Measurements from ENCODE around the gene NEMP1. TPM values are rescaled to one million over a fixed set of nuclear protein-coding genes. Genes with fewer than 3 reads are reported as not detected.
"Not testable (repeated sequence)": the region's sequence is repeated elsewhere in the genome, so short reads cannot be mapped to it uniquely, and the experiment has no call there.

Gene NEMP1
- total RNA-seq, 1 donor from 2014 or later, result 45.4 TPM

DNA sequence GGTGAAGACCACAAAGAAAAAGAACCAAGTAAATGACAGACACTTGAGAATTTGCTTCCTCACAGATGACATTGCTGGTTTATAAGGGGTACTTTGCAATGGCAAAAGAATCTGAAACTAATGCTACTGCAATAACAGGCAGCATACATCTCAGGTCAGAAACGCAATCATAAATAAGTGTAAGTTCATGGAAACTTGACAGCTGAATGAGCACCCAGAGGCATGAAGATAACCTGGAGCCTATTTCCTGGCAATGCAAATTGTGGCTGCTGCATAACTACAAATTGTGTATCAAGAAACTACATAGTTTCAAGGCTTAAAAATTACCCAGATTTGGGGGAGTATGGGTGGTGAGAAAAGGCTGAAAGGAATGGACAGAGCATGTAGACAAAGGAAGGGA is 20.1 kb downstream of the NEMP1 start:
- intact Hi-C loops (cut with micrococcal nuclease), result no loop called here

DNA sequence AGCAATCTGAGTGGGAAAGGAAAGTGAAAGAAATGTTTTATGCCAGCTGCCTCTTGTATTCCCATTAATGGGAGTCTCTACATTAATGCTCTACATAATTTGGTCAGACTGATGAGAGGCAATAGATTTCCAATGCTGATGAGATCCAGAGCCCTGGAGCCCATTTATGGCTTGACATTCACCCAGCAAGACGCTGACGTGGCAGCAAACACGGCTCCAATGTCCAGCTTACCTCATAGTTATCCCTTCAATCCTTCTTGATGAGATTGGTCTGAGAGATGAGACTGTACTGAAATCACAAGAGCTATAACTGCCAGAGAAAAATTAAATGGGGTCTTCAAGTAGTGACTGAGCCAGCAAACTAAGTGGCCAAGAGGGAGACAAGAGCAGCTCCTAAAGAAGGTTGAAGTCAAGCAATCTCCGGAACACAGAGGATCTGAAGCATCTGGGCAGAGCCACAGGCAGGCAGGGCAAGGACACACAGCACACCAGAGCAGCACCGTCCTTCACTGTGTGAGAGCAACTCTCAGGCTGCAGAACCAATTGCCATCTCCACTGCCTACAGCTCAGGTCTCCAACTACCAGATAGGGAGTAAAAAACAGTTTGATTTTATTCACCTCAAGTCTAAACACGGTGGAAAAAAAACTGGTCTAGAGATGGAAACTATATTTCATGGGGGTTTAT is 21.4 kb downstream of the NEMP1 start:
- intact Hi-C loops (cut with micrococcal nuclease), result no loop called here

DNA sequence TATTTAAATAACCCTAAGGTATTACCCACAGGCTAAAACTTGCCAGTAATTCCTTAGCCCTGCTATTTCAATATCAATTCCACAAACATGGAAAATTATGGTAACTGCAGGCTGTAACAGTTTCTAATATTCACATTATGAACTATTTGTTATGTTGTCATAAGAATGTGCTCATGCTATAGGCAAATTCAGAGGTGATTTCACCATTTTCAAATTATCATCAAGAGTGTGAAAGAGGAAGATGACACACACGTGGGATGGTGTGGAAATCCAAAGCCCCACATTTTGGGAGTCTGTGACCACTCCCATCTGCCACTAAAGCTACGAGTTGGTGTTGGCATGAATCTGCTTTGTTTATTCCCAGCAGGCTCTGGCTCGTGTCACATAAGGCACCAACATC is 22.8 kb downstream of the NEMP1 start:
- intact Hi-C loops (cut with micrococcal nuclease), result no loop called here

DNA sequence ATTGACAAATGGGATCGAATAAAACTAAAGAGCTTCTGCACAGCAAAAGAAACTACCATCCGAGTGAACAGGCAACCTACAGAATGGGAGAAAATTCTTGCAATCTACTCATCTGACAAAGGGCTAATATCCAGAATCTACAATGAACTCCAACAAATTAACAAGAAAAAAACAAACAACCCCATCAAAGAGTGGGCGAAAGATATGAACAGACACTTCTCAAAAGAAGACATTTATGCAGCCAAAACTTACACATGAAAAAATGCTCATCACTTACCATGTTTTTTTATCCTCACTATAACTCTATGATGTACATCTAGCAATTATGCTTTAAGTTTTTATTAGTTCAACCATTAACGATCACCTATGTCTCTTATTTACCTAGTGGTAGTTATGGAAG is 24.7 kb downstream of the NEMP1 start:
- intact Hi-C loops (cut with micrococcal nuclease), result not testable (repeated sequence)

DNA sequence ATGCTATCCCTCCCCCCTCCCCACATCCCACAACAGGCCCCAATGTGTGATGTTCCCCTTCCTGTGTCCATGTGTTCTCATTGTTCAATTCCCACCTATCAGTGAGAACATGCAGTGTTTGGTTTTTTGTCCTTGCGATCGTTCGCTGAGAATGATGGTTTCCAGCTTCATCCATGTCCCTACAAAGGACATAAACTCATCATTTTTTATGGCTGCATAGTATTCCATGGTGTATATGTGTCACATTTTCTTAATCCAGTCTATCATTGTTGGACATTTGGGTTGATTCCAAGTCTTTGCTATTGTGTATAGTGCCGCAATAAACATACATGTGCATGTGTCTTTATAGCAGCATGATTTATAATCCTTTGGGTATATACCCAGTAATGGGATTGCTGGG is 25.4 kb downstream of the NEMP1 start:
- intact Hi-C loops (cut with micrococcal nuclease), result not testable (repeated sequence)

DNA sequence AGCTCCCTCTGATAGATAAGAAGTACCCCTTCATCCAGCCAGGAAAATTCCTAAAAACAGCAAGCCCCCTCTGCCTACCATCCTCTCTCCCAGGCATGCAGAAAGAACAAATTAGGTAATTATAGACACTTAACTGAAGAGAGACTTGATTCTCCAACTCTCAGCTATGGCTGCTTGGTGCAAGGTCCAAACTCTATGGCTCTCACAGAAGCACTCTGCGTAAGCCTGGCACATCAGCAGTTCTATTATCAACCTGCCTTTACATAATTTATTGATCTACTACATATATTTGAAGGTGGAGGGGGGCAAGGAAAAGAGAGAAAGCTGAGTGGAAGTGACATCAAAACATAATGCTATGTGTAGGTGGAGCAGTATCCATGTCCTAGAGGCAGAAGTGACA is 27.6 kb downstream of the NEMP1 start:
- intact Hi-C loops (cut with micrococcal nuclease), result no loop called here

DNA sequence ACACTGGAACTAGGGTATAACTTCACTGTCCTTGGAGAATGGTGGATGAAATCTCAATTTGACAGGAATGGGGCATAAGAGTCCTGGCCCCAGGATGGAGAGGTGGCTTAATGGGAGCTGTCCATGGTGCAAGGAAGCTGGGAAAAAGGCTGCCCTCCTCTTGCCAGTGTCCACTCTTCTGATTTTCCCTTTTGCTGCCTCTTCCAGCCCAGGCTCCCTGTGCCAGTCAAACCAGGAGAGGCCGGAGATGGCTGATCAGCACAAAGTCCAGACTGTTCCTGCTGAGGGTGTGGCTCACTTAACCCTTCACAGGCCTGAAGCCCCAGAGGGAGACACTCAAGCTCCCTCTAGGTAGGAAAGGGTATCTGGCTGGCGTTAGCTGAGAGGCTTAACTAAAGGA is 28.7 kb downstream of the NEMP1 start, which contains the start of gene MYO1A:
Gene MYO1A, minus strand, starts transcription at position 240 of the 400 bp plus-strand sequence. CDS start 1,806 bp downstream, outside the sequence.
- intact Hi-C loops (cut with micrococcal nuclease), result no loop called here

DNA sequence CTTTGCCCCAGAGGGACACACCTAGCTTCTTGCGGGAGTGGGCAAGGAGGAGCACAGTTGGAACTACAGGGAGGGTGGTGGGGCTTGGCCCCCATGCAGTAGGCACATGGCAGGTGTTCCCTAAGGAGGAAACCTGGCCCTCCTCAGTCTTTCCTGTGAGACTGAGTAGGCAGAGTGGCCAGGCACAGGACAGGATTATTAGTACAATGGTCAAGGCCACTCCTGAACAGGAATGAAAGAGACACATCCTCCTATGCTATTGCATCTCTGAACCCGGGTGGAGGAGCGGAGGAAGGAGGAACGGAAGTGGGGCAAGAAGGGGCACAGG is 29.5 kb downstream of the NEMP1 start:
- intact Hi-C loops (cut with micrococcal nuclease), result no loop called here

DNA sequence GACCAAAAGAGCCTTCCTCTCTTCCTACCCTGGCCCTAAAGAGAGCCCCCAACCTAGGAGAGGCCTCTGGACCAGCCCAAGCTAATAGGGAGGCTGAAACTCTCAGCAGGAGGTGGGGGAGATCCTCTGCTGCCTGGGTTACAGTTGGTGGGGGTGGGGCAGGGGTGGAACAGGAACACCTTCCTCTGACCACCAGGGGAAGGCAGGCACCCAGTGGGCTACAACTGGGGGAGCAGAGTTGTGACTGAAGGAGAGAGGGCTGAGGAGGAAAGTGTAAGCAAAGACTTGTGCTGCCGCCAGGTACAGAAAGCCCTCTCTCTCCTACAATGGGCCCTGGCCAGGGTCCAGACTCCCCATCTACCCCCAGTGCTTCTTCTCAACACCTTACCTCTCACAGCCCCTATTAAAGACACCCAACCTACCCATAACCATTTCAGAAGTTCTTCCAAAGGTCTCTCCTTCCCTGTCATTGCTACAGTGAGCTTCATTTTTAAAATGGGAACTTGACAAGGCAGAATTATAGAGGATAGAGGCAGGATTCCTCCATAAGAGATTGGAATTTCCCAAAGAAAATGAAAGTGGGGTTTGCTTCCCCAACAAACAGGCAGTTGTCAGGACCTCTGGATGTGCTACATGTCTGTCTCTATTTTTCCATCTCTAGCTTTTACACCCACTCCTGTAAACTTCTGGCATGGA is 30.0 kb downstream of the NEMP1 start:
- intact Hi-C loops (cut with micrococcal nuclease), result no loop called here

DNA sequence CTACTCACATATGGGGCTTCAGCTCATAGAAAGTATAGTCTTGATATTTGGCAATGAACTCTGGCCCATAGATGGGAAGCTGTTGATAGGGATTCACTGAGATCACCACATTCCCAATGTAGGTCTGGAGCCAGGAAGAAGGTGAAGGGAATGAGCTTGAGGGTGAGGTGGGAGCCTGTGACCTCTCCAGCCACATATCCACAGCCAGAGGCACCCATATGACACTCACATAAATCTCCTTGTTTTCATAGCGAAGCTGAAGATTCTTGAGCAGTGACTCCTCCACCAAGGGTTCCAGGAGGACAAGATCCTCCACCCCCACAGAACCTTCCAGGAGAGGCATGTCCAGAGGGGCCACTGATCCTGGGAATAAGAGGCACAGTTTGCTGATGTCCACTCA is 30.6 kb downstream of the NEMP1 start:
- intact Hi-C loops (cut with micrococcal nuclease), result loop anchor here (1.0 kb wide), 2 partner anchors 13 to 40 kb away; no protein-coding TSS in a partner anchor

DNA sequence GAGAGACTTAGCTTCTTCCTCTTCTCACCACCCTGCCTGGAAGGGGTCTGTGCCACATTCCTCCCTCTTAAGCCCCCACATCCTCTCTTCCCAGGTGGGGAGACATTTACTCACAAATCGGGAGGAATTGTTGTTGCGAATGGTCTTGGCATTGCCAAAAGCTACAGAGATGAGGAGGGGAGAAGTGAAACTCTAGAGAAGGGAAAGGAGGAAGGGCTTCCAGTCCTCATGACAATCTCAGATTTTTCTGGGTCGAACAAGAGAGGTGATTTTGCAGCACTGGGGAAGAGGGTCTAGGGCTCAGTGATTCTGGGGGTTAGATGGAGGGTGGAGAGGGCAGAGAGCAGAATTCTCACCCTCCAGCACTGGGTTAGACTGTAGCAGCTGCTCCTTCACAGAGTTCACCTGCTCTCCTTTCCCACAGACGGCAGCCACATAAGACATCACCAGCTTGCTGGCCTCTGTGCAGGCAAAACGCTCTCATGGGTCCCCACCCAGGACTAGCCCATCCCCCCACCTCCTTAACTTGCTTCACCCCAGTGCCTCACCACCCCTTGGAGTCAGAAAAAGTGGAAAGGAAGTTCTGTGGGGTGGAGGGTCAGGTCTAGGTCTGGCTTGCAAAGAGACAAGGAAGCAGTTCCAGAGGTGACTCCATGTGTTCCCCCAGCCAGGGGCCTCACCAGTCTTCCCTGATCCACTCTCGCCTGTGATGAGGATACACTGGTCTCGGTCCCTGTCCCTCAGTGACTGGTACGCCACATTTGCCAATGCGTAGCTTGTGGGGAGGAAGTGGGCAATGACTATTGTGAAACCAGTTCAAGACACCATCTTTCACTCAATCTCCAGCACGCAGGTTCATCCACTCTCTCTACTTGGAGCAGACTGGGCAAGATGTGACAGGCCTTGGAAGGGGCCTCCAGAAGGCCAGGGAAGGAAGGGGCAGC is 31.4 kb downstream of the NEMP1 start:
- intact Hi-C loops (cut with micrococcal nuclease), result loop anchor here (1.0 kb wide), 2 partner anchors 14 to 39 kb away; no protein-coding TSS in a partner anchor

DNA sequence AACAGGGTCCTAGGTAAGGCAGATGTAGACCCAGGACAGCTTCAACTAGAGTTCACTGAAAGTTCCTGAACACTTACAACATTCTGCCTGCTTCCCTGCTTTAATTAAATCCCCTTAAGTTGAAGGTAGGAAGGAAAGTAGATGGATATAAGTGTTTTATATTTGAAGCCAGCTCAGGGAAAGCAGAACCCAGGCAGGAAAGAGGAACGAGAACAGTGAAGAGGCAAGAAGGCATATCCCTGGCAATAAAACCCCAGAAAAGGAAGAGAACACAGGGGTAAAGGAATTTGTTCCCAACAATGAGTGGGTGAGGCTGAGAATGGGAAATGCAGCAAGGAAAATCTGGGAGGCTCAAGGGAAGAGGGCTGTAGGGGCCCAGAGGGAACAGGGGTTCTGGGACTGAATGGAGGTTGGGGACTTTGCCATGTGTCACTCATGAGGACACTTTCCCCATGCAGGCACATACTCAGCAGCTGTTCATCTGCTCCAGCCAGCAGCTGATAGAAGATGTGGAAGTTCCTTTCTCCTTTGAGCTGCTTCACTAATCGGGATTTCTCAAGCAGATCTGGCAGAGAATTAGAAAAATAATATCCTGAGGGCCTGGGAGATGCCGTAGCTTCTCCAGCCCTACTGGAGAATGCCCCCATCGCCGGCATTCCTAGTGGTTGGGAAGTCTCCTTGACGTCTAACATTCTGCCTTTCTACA is 32.4 kb downstream of the NEMP1 start:
- intact Hi-C loops (cut with micrococcal nuclease), result no loop called here

DNA sequence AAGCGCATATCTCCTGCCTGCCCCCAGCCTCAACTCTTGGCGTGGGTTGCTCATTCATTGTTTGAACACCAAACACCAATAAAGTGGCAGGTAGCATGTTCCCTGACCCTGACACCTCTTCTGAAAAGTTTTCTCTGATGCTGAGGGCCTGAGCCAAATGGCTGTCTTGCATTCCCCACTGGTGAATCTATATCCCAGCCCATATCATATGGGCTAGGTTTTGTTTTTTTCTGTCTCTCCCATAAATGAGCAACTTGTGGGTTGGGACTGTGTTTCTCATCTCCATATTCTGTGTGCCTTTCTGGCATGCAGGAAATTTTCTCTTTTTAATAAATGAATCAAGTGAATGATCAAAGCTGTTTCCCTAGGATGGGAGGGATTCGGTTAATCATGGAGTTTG is 33.7 kb downstream of the NEMP1 start:
- intact Hi-C loops (cut with micrococcal nuclease), result no loop called here

DNA sequence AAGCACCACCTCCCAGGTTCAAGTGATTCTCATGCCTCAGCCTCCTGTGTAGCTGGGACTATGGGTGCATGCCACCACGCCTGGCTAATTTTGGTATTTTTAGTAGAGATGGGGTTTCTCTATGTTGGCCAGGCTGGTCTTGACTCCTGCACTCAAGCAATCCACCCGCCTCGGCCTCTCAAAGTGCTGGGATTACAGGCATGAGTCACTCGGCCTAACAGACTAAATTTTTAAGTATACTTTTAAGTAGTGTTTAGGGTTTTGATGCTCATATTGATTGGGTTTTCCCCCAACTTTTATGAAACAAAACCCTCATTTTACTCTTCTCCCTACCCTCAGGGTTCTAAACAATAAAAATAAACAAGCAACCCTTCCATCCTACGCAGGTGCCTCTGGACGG is 34.1 kb downstream of the NEMP1 start:
- intact Hi-C loops (cut with micrococcal nuclease), result no loop called here

DNA sequence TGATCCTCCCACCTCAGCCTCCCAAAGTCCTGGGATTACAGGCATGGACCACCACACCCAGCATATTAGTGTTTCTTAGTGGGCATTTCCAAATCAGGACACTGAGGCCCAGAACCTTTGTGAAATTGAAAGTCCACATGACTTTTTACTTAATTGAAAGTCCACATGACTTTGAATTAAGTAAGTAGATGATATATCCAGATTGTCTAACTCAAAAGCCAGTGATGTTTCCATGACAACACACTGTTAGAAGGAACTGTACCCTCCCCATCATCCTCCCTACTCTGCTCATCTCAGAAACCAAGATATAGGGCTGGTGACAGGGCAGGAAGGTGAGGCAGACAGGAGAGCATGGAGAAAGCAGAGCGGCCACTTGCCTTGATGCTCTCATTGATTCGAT is 35.9 kb downstream of the NEMP1 start:
- intact Hi-C loops (cut with micrococcal nuclease), result no loop called here

DNA sequence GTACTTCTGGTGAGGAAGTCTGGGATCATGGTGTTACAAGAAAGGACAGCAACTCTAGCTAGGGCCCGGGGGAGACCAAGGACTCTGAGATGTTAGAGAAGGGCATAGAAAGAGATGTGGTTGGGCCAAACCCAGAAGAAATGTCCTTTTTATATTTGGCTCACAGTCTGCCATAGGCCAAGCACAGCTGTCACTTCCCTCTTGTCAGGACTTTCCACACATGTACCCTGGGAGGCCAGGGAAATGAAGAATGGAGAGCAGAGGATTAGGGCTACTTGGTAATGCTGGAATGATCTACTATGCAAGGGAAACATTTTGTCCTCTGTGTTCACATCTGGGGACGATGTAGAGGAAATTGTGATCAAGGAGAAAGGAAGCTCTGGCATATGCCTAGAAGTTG is 37.8 kb downstream of the NEMP1 start:
- intact Hi-C loops (cut with micrococcal nuclease), result no loop called here

DNA sequence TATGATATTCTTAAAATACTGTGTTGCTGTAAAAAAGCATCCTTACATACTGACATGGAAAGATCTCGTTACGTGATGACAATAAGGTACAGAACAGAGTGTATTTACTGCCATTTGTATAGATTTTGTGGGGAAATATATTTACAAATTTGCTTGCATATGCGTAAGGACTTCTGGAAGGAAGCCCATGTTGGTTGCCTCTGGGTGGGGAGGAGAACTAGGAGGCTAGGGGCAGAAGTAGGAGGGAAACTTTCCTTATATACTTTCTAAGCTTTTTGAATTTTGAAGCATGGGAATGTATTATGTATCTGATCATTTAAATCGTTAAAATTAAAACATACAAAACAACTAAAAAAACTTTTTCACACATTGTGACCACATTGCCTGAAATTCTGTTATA is 38.4 kb downstream of the NEMP1 start:
- intact Hi-C loops (cut with micrococcal nuclease), result no loop called here

DNA sequence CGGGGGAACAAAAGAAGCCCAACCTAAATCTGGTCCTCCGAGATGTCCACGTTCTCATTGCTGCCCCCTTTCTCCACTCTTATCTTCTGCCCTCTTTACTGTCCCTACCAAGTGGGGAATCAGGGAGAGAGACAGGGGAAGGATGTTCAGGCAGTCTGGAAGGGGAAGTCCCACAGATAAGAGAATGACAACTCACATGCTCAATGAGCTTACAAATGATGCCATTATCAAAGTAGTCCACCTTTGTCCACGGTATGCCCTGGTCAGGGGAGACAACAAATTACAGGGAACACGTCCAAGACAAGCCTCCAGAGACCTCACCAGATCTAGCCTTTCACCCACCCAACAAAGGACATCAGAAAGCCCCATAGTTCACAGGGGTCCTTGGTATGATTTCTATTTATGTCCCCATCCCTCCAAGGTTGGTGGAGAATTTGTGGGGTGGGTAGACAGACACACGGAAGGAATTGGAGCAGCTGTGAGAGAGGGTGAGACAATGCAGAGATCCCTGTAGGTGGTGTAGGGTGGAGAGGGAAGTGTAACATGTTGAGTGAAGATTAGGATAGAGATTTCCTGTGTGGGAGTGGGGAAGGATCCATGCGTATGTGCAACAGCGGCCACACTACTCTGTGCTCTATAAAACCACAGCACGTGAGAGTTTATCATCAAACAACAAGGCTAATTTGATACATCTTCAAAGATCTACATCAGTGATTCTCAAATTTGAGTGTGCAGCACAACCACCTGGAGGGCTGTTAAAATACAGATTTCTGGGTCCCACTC is 39.4 kb downstream of the NEMP1 start:
- intact Hi-C loops (cut with micrococcal nuclease), result no loop called here

DNA sequence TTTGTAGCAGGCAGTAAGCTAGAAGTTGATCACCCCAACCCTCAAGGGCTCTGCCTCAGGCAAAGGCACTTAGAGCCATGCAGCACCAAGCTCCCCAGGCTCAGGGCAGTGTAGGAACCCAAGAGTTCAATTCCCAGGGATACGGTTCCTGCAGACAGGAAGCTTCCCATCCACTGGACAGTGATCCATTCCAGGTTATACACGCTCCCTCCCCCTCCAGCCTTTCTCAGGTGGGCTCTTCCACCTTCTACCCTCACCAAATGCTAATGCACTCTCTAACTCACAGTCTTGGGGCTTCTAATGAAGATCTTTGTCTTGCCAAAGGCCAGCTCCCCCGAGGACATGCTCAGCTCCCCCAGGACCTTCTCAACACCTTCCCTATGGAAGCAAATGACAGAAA is 41.3 kb downstream of the NEMP1 start:
- intact Hi-C loops (cut with micrococcal nuclease), result no loop called here

DNA sequence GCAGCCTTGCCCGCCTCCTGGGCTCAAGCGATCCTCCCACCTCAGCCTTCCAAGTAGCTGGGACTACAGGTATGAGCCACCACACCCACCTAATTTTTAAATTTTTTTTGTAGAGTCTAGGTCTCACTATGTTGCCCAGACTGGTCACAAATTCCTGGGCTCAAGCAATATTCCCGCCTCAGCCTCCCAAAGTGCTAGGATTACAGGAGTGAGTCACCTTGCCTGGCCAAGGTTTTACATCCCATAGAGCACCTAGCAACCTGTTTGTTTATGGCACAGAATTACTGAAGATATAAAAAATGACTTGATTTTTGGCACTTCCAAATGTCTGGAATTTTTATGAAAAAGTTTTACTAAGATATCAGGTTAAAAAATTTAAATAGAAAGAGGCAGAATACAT is 45.2 kb downstream of the NEMP1 start:
- intact Hi-C loops (cut with micrococcal nuclease), result no loop called here

Data from T-helper 1 cell treated with Interleukin-12 subunit alpha and Interleukin-12 subunit beta and Interleukin-4 antibody, amounts not matched to agents 30 ng/mL and 1 ng/mL, for 36 hours (primary cell).